A549 (cell line): Measurements from ENCODE around the gene B3GAT3. TPM values are rescaled to one million over a fixed set of nuclear protein-coding genes. Genes with fewer than 3 reads are reported as not detected.
A peak's percentile ranks its signal among the peaks of the same experiment; 100 is the strongest.

Experiments used
- ATAC-seq, 2 experiments: fragments of 200-7000 bp in 1 of 2; fragments of >200 bp in 1 of 2; cut with Nextera tagmentation in 1 of 2; cut with Tn5 transposase in 1 of 2; 3 replicates each; pipeline versions ENCODE4 v1.8.0 to v1.9.1; 2018 to 2020; ENCODE audit warnings: mild to moderate bottlenecking in 1 of 2, moderate library complexity in 1 of 2
- CTCF ChIA-PET: fragments of 300-600 bp; sonication (Branson Sonifier 250); formaldehyde crosslinking; extraction: SDS; loops from one replicate; lab custom pipeline; 2021; ENCODE audit warnings: antibody characterized with exemption, inconsistent platforms; lab: Yijun Ruan, JAX
- POLR2A ChIA-PET: fragments of 350-600 bp; formaldehyde crosslinking; extraction: SDS; loops from one replicate; lab custom pipeline; 2021; ENCODE audit warnings: antibody characterized with exemption, inconsistent platforms; lab: Yijun Ruan, JAX
- DNase-seq, 2 experiments: peaks; one replicate each; pipeline versions ENCODE4 v3.0.0 to v3.0.0-alpha.2; 2011 to 2016; ENCODE audit warnings: low read depth in 1 of 2, low spot score in 1 of 2
- FAIRE-seq: peaks from 2 replicates; lab custom pipeline; 2011; peaks lifted over from hg19 to GRCh38; lab: Jason Lieb, UNC
- H3K27ac ChIP-seq, 2 experiments: fragments of >200 bp; sonication (Bioruptor Twin); formaldehyde crosslinking; 3 replicates each; pipeline ENCODE4 v1.5.1; 2016 to 2017
- H3K4me1 ChIP-seq: fragments of >200 bp; sonication (Bioruptor Twin); formaldehyde crosslinking; 3 replicates; pipeline ENCODE4 v1.6.1; 2016
- H3K4me2 ChIP-seq: fragments of >200 bp; sonication (Bioruptor Twin); formaldehyde crosslinking; 3 replicates; pipeline ENCODE4 v1.6.1; 2016
- H3K4me3 ChIP-seq: fragments of >200 bp; sonication (Bioruptor Twin); formaldehyde crosslinking; 3 replicates; pipeline ENCODE4 v1.5.1; 2016
- H3K9me3 ChIP-seq: fragments of >200 bp; sonication (Bioruptor Twin); formaldehyde crosslinking; 3 replicates; pipeline ENCODE4 v1.6.1; 2016
- BCL3 ChIP-seq: fragments of >200 bp; sonication (Bioruptor Twin); formaldehyde crosslinking; IDR thresholded peaks from 3 replicates; pipeline ENCODE4 v1.6.1; 2016
- ESRRA ChIP-seq: fragments of 150-350 bp; IDR thresholded peaks from 2 replicates; pipeline ENCODE4 v1.6.1; 2014; ENCODE audit warnings: mild to moderate bottlenecking, low read length, borderline replicate concordance
- HDAC2 ChIP-seq: fragments of 200-600 bp; sonication (generic); IDR thresholded peaks from 2 replicates; pipeline ENCODE4 v1.6.1; 2016
- HOXA7 ChIP-seq: fragments of 250-450 bp; sonication (Bioruptor Pico); IDR thresholded peaks from 2 replicates; pipeline ENCODE4 v1.5.0; 2020; ENCODE audit warnings: mild to moderate bottlenecking, moderate library complexity
- JUN ChIP-seq, 2 experiments: fragments of >200 bp; sonication (Bioruptor Twin); formaldehyde crosslinking; IDR thresholded peaks; 2 replicates in 1 of 2; 3 replicates in 1 of 2; pipeline ENCODE4 v1.6.1; 2016 to 2017
- JUNB ChIP-seq: fragments of >200 bp; sonication (Bioruptor Twin); formaldehyde crosslinking; IDR thresholded peaks from 2 replicates; pipeline ENCODE4 v1.6.1; 2016
- MAFK ChIP-seq: fragments of 450-650 bp; IDR thresholded peaks from 2 replicates; pipeline ENCODE4 v1.6.1; 2014; ENCODE audit not compliant: partially characterized antibody
- MYC ChIP-seq: IDR thresholded peaks from 2 replicates; pipeline ENCODE4 v1.6.1; 2012; ENCODE audit warnings: mild to moderate bottlenecking, inconsistent platforms, low read length, improper control_type of control experiment, borderline replicate concordance
- NPAS2 ChIP-seq: fragments of 250-450 bp; sonication (Bioruptor Pico); IDR thresholded peaks from 2 replicates; pipeline ENCODE4 v1.8.0; 2022; ENCODE audit warnings: mild to moderate bottlenecking, moderate library complexity, borderline replicate concordance
- POLR2AphosphoS2 ChIP-seq: conservative IDR thresholded peaks from 2 replicates; pipeline ENCODE4 v1.6.1; 2012; ENCODE audit warnings: low read length, improper control_type of control experiment, inconsistent platforms
- RCOR1 ChIP-seq: fragments of 150-350 bp; IDR thresholded peaks from 2 replicates; pipeline ENCODE4 v1.6.1; 2014; ENCODE audit warnings: antibody characterized with exemption, low read length, low read depth
- SMC3 ChIP-seq: fragments of >200 bp; sonication (Bioruptor Twin); formaldehyde crosslinking; IDR thresholded peaks from 3 replicates; pipeline ENCODE4 v1.6.1; 2018; ENCODE audit warnings: inconsistent platforms
- TFCP2L1 ChIP-seq: fragments of 250-450 bp; sonication (Bioruptor Pico); IDR thresholded peaks from 2 replicates; pipeline ENCODE4 v1.5.0; 2021; ENCODE audit warnings: mild to moderate bottlenecking
- TP53 ChIP-seq: fragments of 250-450 bp; sonication (Bioruptor Pico); IDR thresholded peaks from 2 replicates; pipeline ENCODE4 v1.5.0; 2021; ENCODE audit warnings: mild to moderate bottlenecking, moderate library complexity
- ZC3H11A ChIP-seq: fragments of 450-650 bp; IDR thresholded peaks from 2 replicates; pipeline ENCODE4 v1.6.1; 2014; ENCODE audit warnings: antibody characterized with exemption, mild to moderate bottlenecking
- ZFP36 ChIP-seq: fragments of 450-650 bp; IDR thresholded peaks from 2 replicates; pipeline ENCODE4 v1.6.1; 2014; ENCODE audit warnings: borderline replicate concordance; ENCODE audit not compliant: partially characterized antibody
- WGBS: methylation state at CpG from one replicate; pipeline ENCODE4 v1.1.6; 2017; ENCODE audit errors: missing lambda C conversion rate; 5-methylcytosine and 5-hydroxymethylcytosine counted together
- polyA plus RNA-seq, 4 experiments: library from polyadenylated mRNA; depleted of rRNA in 3 of 4; stranded (reverse); fragments of >200 nt; fragmentation: RNase III in 1 of 4; extraction: RNeasy Plus Mini Kit Qiagen cat#74134 plus additional on column Dnase treatment in 1 of 4; gene quantifications; 2 replicates in 3 of 4; 3 replicates in 1 of 4; pipeline ENCODE4 v1.2.3, GENCODE V29; 2011 to 2017
- TF ChIP-seq, protein P1 (sequence below): fragments of >200 bp; sonication (Bioruptor Twin); formaldehyde crosslinking; IDR thresholded peaks from 2 replicates; pipeline ENCODE4 v1.6.1; 2016
- TF ChIP-seq, protein P2 (sequence below): IDR thresholded peaks from 2 replicates; pipeline ENCODE4 v1.6.1; 2012; ENCODE audit warnings: low read depth, borderline replicate concordance
- TF ChIP-seq, protein P3 (sequence below): IDR thresholded peaks from 2 replicates; pipeline ENCODE4 v1.6.1; 2012

B3GAT3 gene
- polyA plus RNA-seq, 2 of the 4 experiments (the other 2 are of a cell fraction), result 19.0 to 41.0 TPM

GRCh38 chr11:62575837-62576236 is 45.9 kb downstream of the B3GAT3 start:
- 90% methylated on average over 14 of the region's 14 CpGs for WGBS
- Histone ChIP-seq H3K4me3 (no peak overlapping the region), H3K4me2 (no peak overlapping the region), H3K9me3 (no peaks in the 10 kb centered on the region), H3K4me1 (peaks cover 28% of the 10 kb centered on the region), H3K27ac (no peak overlapping the region)
- DNase-seq, result no peak
- TF ChIP-seq, protein P1, sequence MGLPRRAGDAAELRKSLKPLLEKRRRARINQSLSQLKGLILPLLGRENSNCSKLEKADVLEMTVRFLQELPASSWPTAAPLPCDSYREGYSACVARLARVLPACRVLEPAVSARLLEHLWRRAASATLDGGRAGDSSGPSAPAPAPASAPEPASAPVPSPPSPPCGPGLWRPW, result no peak
- TF ChIP-seq JUN (IDR thresholded peaks at IDR 0.05), result no peak
- TF ChIP-seq HDAC2, result no peak
- POLR2A ChIA-PET, result interaction anchor here (1.0 to 2.8 kb wide), 2 partner anchors 16 to 25 kb away, joined by 3 to 93 read pairs; partner anchors contain the start of gene TUT1
- ATAC-seq, result no peak
- FAIRE-seq, result no peak
- CTCF ChIA-PET, result interaction anchor here (0.9 to 2.5 kb wide), 4 partner anchors 10 to 211 kb away, joined by 3 to 11 read pairs (median 7); partner anchors contain the start of gene TUT1

- POLR2A ChIA-PET, result interaction anchor here (1.0 to 2.8 kb wide), 4 partner anchors 13 to 266 kb away, joined by 3 to 93 read pairs (median 6); partner anchors contain the start of gene TUT1
- ATAC-seq, result no peak
Observed at GRCh38 chr11:62575156-62575555, 46.6 kb downstream of the B3GAT3 start.

DNA sequence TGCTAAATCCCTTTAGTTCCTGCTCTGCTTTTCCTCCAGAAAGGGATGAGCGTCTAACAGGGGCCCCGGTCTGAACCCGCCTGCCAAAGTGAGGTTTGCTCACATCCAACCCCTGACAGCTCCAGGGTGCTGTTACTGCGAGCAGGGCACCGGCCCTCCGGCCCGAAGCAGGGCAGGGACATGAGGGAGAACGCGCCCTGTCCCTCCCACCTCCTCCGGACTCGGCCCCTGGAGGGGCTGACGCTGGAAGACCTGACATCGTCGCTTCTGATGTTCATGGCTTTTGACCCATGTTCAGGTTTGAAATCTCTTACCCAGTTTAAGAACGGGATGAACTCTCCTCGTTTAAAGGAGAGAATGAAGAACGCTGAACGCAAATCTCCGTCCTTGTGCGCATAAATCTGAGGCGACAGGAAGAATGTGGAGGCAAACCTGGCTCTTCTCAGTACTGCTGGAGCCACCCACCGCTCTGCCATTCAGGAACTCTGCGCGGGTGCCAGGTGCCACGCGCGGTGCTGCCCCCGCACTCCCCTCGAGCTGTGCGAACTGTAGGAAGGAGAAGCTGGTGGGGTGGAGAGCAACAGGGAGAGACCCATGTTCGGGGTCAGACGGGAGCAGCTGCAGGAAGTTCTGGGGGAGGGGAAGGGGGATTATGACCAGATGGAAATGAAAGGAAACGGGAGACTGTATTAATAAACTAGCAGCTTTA is 47.3 kb downstream of the B3GAT3 start:
- no peak for TF ChIP-seq SMC3
- CTCF ChIA-PET, result interaction anchor here (0.7 to 2.5 kb wide), 11 partner anchors 9 to 212 kb away, joined by 3 to 13 read pairs (median 4); partner anchors contain the start of gene TUT1
- H3K4me3 ChIP-seq, result peak overlapping the region; percentile 52
- POLR2A ChIA-PET, result interaction anchor here (0.7 to 2.8 kb wide), 30 partner anchors 8 to 1213 kb away, joined by 3 to 93 read pairs (median 5); partner anchors contain the start of genes B3GAT3, C11orf98, CSKMT and CYB561A3
- peaks cover 39% of the 10 kb centered on the region for H3K4me1 ChIP-seq
- peak overlapping the region; percentile 94 for H3K4me2 ChIP-seq
- DNase-seq (no peak), ATAC-seq (peak; percentile 49 to 51; a peak in 5 of 6 replicates), FAIRE-seq (no peak)
- 31% methylated on average over 33 of the region's 33 CpGs for WGBS
- H3K27ac ChIP-seq, result peak overlapping the region; percentile 82 to 90
- H3K9me3 ChIP-seq, result no peaks in the 10 kb centered on the region

More at GRCh38 chr11:62575156-62575555, 46.6 kb downstream of the B3GAT3 start:
- no peak for TF ChIP-seq JUNB
- TF ChIP-seq MYC, result no peak
- TF ChIP-seq ZC3H11A, result no peak
- TF ChIP-seq, protein P2, sequence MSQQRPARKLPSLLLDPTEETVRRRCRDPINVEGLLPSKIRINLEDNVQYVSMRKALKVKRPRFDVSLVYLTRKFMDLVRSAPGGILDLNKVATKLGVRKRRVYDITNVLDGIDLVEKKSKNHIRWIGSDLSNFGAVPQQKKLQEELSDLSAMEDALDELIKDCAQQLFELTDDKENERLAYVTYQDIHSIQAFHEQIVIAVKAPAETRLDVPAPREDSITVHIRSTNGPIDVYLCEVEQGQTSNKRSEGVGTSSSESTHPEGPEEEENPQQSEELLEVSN, result no peak
- TF ChIP-seq HOXA7 (CRISPR knock-in tag), result no peak
- no peak for TF ChIP-seq ZFP36
- TF ChIP-seq, protein P3, sequence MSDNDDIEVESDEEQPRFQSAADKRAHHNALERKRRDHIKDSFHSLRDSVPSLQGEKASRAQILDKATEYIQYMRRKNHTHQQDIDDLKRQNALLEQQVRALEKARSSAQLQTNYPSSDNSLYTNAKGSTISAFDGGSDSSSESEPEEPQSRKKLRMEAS, result no peak
- TF ChIP-seq MAFK, result no peak
- no peak for TF ChIP-seq NPAS2 (CRISPR knock-in tag)
- no peak for TF ChIP-seq TFCP2L1 (CRISPR knock-in tag)
- no peak for TF ChIP-seq ESRRA
- TF ChIP-seq, protein P1, result no peak
- no peak for TF ChIP-seq POLR2AphosphoS2
- no peak for TF ChIP-seq RCOR1
- TF ChIP-seq TP53, result no peak
- no peak for TF ChIP-seq BCL3
- CTCF ChIA-PET, result interaction anchor here (0.9 to 2.5 kb wide), 9 partner anchors 9 to 211 kb away, joined by 3 to 13 read pairs (median 4); partner anchors contain the start of gene TUT1
- FAIRE-seq (no peak), DNase-seq (no peak)
- Histone ChIP-seq H3K9me3 (no peaks in the 10 kb centered on the region), H3K4me1 (peaks cover 32% of the 10 kb centered on the region), H3K4me2 (peak overlapping the region; percentile 94), H3K27ac (peak overlapping the region in 1 of 2 experiments; percentile 90; a peak in 2 of 6 replicates), H3K4me3 (no peak overlapping the region)
- 90% methylated on average over 15 of the region's 17 CpGs for whole genome bisulfite sequencing
